Measurements from ENCODE around the gene TLCD3A.
"Not testable (repeated sequence)": the region's sequence is repeated elsewhere in the genome, so short reads cannot be mapped to it uniquely, and the experiment has no call there.

The TLCD3A gene

DNA sequence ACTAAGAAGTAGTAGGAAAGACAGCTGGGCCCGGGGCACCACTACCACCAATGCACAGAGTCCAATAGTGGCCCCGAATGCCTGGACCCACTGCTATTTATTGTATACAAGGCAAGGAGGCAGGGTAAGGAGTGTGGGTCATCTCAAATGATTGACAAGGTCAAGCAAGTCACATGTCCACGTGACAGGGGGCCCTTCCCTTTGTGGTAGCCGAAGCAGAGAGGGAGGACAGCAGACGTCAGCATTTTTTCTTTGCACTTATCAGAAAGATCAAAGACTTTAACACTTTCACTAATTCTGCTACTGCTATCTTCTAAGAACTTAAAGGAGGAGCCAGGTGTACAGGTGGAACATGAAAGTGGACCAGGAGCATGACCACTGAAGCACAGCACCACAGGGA lies 24.3 kb upstream of the TLCD3A start:
- no peak for DNase-seq

- no peak for DNase-seq
Measured at GRCh38 chr17:718075-718474, 14.3 kb upstream of the TLCD3A start.

DNA sequence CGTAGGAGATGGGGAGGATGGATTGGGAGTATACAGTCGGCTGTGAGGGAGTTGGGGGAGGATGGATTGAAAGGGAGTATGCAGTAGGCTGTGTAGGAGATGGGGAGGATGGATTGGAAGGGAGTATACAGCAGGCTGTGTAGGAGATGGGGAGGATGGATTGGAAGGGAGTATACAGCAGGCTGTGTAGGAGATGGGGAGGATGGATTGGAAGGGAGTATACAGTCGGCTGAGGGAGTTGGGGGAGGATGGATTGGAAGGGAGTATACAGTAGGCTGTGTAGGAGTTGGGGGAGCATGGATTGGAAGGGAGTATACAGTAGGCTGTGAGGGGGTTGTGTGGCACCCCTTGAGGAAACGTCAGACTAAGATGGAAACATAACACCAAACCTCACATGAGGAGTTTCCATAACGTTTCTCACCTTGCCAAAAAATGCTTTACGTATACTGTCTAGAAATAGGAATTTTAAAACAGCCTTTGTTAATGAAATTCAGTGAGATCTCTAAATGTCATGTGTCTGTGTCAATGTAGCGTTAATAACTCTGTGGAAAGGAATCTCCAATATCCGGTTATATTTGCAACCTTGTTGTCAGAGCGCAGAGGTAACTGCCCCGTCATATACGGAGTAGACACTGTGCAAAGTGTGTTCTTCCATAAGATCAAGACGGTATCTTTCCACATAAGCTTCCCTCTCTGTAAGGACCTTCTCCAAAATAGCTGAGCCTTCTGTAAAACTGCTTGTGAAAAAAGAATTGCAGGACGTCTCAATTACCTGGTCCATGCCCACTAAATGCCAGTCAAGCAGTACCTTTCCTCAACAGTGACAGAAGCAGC lies 11.5 kb upstream of the TLCD3A start:
- DNase-seq, result no peak

DNA sequence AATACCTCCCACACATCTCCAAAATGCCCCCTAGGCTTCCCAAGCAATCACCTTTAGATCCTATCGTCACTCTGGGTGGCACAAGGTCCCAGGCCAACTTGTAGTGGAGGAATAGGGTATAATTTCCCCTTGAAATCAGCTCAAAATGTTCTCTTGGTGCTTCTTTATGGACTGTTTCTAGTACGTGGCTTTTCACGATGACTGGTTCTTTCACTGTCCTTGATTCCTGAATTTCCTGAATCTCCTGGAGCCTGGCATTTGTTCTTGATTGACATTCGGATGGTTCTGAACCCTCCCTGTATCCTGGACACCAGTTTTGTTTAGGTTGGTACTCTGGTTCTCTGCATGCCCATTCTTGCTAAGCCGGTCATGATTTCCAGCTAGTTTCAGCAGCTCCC lies 10.9 kb upstream of the TLCD3A start:
- no peak for DNase-seq

DNA sequence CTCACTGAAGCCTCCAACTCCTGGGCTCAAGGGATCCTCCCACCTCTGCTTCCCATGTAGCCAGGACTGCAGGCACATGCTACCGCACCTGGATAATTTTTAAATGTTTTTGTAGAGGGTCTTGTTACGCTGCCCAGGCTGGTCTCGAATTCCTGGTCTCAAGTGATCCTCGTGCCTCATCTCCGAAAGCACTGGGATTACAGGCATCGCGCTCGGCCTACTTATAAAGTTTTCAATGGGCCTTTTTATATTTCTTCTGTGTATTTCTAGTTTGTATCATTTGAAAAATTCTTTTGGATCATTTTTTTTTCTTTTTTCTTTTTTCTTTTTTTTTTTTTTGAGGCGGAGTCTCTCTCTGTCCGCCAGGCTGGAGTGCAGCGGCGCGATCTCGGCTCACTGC lies 7.3 kb upstream of the TLCD3A start:
- no peak for DNase-seq

DNA sequence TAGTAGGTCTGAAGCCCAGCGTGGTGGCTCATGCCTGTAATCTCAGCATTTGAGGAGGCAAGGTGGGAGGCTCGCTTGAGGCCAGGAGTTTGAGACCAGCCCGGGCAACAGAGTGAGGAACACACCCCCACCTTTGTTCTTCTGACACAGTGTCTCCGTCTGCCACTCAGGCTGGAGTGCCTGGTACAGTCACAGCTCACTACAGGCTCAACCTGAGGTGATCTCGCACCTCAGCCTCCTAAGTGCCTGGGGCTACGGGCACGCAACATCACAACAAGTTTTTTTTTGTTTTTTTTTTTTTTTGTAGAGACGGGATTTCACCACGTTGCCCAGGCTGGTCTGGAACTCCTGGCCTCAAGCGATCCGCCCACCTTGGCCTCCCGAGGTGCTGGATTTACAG lies 6.7 kb upstream of the TLCD3A start:
- DNase-seq, result no peak

- DNase-seq, result no peak
Measured at GRCh38 chr17:726271-726919, 6.0 kb upstream of the TLCD3A start.

- DNase-seq, result no peak
Measured at GRCh38 chr17:728911-729310, 3.5 kb upstream of the TLCD3A start.

GRCh38 chr17:731644-732066 lies 741 bp upstream of the TLCD3A start:
- no peak for DNase-seq

- DNase-seq, result no peak
Measured at GRCh38 chr17:732902-733720, 715 bp downstream of the TLCD3A start.

- DNase-seq, result no peak
Measured at GRCh38 chr17:733743-734142, 1.3 kb downstream of the TLCD3A start.

DNA sequence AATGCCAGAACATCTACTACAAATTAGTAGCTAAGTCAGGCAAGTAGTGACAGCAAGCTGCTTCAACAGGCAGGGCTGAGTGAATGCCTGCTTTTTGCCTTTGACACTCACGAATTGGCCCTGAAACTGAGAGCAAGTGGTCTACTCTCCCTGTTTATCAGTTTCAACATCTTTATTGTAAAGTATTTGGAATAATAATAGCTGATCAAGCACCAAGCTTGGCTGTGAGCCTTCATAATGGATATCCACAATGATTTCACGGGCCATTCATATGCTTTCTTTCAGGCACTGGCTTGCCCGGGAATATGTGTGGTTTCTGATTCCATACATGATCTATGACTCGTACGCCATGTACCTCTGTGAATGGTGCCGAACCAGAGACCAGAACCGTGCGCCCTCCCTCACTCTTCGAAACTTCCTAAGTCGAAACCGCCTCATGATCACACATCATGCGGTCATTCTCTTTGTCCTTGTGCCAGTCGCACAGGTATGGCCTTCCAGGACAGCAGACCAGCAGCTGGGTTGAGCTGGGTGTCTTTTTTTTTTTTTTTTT lies 5.2 kb downstream of the TLCD3A start:
- no peak for DNase-seq

GRCh38 chr17:740240-741017 lies 8.0 kb downstream of the TLCD3A start:
- DNase-seq, result no peak

- no peak for DNase-seq
Measured at GRCh38 chr17:742147-742793, 9.9 kb downstream of the TLCD3A start.

DNA sequence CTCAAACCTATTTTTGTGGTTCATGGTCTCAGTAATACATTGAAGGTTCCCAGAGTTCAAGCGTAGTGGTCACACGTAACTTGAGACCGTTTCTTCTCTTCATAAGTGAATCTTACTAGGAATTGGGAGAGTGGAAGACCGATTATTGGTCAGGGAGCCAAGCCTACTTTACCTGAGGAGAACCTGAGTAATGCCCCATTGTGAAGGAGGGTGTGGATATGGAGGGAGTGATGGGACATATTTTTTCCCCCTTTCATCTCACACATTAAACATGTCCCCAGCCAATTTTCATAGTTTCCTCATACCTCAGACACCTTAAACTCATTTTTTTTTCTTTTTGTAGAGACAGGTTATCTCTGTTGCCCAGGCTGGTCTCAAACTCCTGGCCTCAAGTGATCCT lies 10.7 kb downstream of the TLCD3A start:
- no peak for DNase-seq

- no peak for DNase-seq
Measured at GRCh38 chr17:744937-745336, 12.5 kb downstream of the TLCD3A start.

DNA sequence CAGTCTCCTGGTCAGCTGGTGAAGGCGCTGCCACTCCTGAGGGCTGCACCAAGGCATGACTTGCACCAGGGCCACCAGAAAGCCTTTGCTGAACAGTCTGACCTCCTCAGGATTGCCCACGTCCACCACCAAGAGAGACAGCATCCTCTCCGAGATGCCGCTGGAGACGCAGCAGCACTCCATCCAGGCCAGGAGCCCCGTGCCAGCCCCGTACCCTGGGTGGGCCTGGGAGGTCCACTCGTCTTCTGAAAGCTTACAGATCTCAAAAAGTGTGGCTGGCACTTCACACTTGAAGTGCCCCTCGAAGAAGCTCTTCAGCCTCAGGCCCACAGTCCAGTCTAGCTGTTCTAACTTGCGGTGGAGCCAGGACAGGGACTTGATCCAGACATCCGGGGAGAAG lies 13.0 kb downstream of the TLCD3A start:
- DNase-seq, result no peak

GRCh38 chr17:746181-746580 lies 13.8 kb downstream of the TLCD3A start:
- no peak for DNase-seq

- no peak for DNase-seq
Measured at GRCh38 chr17:746783-747629, 14.6 kb downstream of the TLCD3A start.

GRCh38 chr17:748604-749003 lies 16.2 kb downstream of the TLCD3A start:
- DNase-seq, result not testable (repeated sequence)

GRCh38 chr17:749359-749758 lies 17.0 kb downstream of the TLCD3A start:
- DNase-seq, result not testable (repeated sequence)
